ENCODE data around the gene B4GALT7.

The B4GALT7 gene

GRCh38 chr5:177594071-177594470 is 5.9 kb upstream of the B4GALT7 start:
- no peak for DNase-seq

GRCh38 chr5:177595026-177595585 is 4.8 kb upstream of the B4GALT7 start:
- no peak for DNase-seq

- no peak for DNase-seq
Measured at GRCh38 chr5:177595991-177596774, 3.7 kb upstream of the B4GALT7 start.

- DNase-seq, result no peak
Measured at GRCh38 chr5:177596775-177597238, 3.1 kb upstream of the B4GALT7 start.

GRCh38 chr5:177598477-177598876 is 1.5 kb upstream of the B4GALT7 start:
- DNase-seq, result no peak

- DNase-seq, result peak in 5 of 14 donors; percentile 16 to 52 (median 44)
Measured at GRCh38 chr5:177600508-177601018, 631 bp downstream of the B4GALT7 start.

- DNase-seq, result no peak
Measured at GRCh38 chr5:177601126-177601525, 1.2 kb downstream of the B4GALT7 start.

- DNase-seq, result no peak
Measured at GRCh38 chr5:177601577-177602457, 1.9 kb downstream of the B4GALT7 start.

GRCh38 chr5:177602458-177602830 is 2.5 kb downstream of the B4GALT7 start:
- no peak for DNase-seq

- DNase-seq, result no peak
Measured at GRCh38 chr5:177603631-177604030, 3.7 kb downstream of the B4GALT7 start.

GRCh38 chr5:177604116-177604521 is 4.2 kb downstream of the B4GALT7 start:
- no peak for DNase-seq

GRCh38 chr5:177604656-177605055 is 4.7 kb downstream of the B4GALT7 start:
- no peak for DNase-seq

- DNase-seq, result no peak
Measured at GRCh38 chr5:177605078-177605477, 5.1 kb downstream of the B4GALT7 start.

- no peak for DNase-seq
Measured at GRCh38 chr5:177605667-177606066, 5.7 kb downstream of the B4GALT7 start.

- DNase-seq, result no peak
Measured at GRCh38 chr5:177606071-177607051, 6.4 kb downstream of the B4GALT7 start.

GRCh38 chr5:177607115-177607451 is 7.2 kb downstream of the B4GALT7 start:
- DNase-seq, result no peak

- DNase-seq, result peak; percentile 4 to 63 (median 24)
Measured at GRCh38 chr5:177607452-177608192, 7.7 kb downstream of the B4GALT7 start.

GRCh38 chr5:177608243-177609075 is 8.5 kb downstream of the B4GALT7 start:
- no peak for DNase-seq

GRCh38 chr5:177609076-177610059 is 9.4 kb downstream of the B4GALT7 start:
- DNase-seq, result no peak
